ENCODE results near the gene SFXN3. TPM values are rescaled to one million over a fixed set of nuclear protein-coding genes. Genes with fewer than 3 reads are reported as not detected.

Gene SFXN3
- total and polyA plus RNA-seq, 2 of the 8 experiments (the other 6 are each of a cell fraction or from before 2014, with no cell fraction given): 2.6 to 2.8 TPM

DNA sequence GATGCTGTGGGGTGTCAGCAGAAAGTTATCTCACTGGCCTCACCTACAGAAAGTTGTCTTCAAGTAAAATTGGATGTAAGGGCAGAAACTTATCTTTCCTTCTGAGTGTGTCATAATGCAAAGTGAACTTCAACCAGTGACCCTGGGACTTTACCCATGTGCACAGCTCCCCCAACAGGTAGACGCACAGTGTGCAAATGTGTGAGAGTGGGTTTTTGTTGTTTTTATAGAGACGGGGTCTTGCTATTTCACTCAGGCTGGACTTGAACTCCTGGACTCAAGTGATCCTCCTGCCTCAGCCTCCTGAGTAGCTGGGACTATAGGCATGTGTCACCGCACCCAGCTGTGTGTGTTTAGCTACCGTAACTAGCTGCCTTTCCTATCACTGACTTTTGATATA is 24.4 kb downstream of the SFXN3 start:
- H3K23ac ChIP-seq (ENCODE audit: insufficient read length): no peak overlapping the region
- H3K27ac ChIP-seq (ENCODE audit: low read depth, low read length): no peak overlapping the region
- H3K4ac ChIP-seq (replicated peaks; ENCODE audit: insufficient read length, low read depth, low read length): no peak overlapping the region
- no peak overlapping the region for H2BK120ac ChIP-seq (replicated peaks; ENCODE audit: low read depth, low read length)
- H3K4me2 ChIP-seq (ENCODE audit: insufficient read depth in 1 of 2, low read depth in 2 of 2, low read length in 2 of 2): no peak overlapping the region
- no peak overlapping the region for H2AK5ac ChIP-seq (ENCODE audit: low read depth, low read length)
- H3K23me2 ChIP-seq (ENCODE audit: low read depth, low read length): no peaks in the 10 kb centered on the region; the same call in 1 of the 2 replicates
- no peak for DNase-seq (ENCODE audit: low read depth in 1 of 2, low spot score in 2 of 2)
- H3K9ac ChIP-seq (replicated peaks in 1 of 4; ENCODE audit: extremely low read depth in 1 of 4, low read depth in 3 of 4, low read length in 3 of 4): no peak overlapping the region
- H4K20me1 ChIP-seq (replicated peaks in 1 of 2; ENCODE audit: control insufficient read depth in 1 of 2, insufficient read depth in 2 of 2, low read length in 2 of 2): peaks cover 9 to 12% of the 10 kb centered on the region in 2 experiments
- H3K56ac ChIP-seq (replicated peaks; ENCODE audit: insufficient read length, low read depth, low read length): no peak overlapping the region
- POLR2A ChIA-PET (ENCODE audit: partially characterized antibody): interaction anchor here (0.8 kb wide), 1 partner anchor 37 kb away, joined by 3 read pairs; no protein-coding TSS in a partner anchor
- peaks cover 2 to 16% (median 14%) of the 10 kb centered on the region in 4 experiments for H3K27me3 ChIP-seq (replicated peaks in 1 of 4; ENCODE audit: control insufficient read depth in 3 of 4, extremely low read depth in 1 of 4, insufficient read depth in 3 of 4, low read length in 3 of 4)
- H4K91ac ChIP-seq (replicated peaks; ENCODE audit: insufficient read length, low read length): no peak overlapping the region
- H3K4me1 ChIP-seq (replicated peaks in 1 of 4; ENCODE audit: control insufficient read depth in 3 of 4, insufficient read depth in 4 of 4, low read length in 3 of 4): peaks cover 0 to 10% (median 5%) of the 10 kb centered on the region in 4 experiments; a peak in 4 of 7 replicates
- no peak overlapping the region for H3K4me3 ChIP-seq (ENCODE audit: extremely low read depth in 1 of 4, insufficient read depth in 2 of 4, low read depth in 3 of 4, low read length in 4 of 4)
- H2BK20ac ChIP-seq (ENCODE audit: low read length): no peak overlapping the region
- no peak overlapping the region for H2BK12ac ChIP-seq (ENCODE audit: low read depth, low read length)
- WGBS, 2 experiments (ENCODE audit: extremely low coverage in 1 of 2, insufficient coverage in 1 of 2, insufficient read length in 1 of 2, insufficient replicate concordance in 2 of 2, low coverage in 1 of 2, low lambda C conversion rate in 2 of 2, missing lambda C conversion rate in 1 of 2): 91% methylated on average over 4 of the region's 4 CpGs; no CpG with 5 or more reads in 1 of the 2 experiments
- H3K36me3 ChIP-seq (ENCODE audit: control insufficient read depth in 2 of 4, insufficient read depth in 4 of 4, low read length in 3 of 4): no peaks in the 10 kb centered on the region; a peak in 1 of 8 replicates
- H4K5ac ChIP-seq (ENCODE audit: insufficient read length, low read depth, low read length): no peak overlapping the region
- H2BK15ac ChIP-seq (ENCODE audit: low read length): no peak overlapping the region
- CTCF ChIA-PET (ENCODE audit: partially characterized antibody): interaction anchor here (0.8 to 59.5 kb wide), 9 partner anchors 9 to 107 kb away, joined by 3 to 2176 read pairs (median 5); partner anchors contain the start of genes KAZALD1, PDZD7 and SFXN3
- no peaks in the 10 kb centered on the region for H3K9me3 ChIP-seq (ENCODE audit: insufficient read depth in 2 of 2, low read depth in 1 of 2, low read length in 1 of 2)
- H3K14ac ChIP-seq (ENCODE audit: insufficient read length): no peak overlapping the region
- no peak for TF ChIP-seq CBX8 (IDR thresholded peaks at IDR 0.05; ENCODE audit: borderline replicate concordance, low read depth, low read length)
- 0 out of 4 replicates have a peak, but pooled peaks of 1 of the 2 experiments have one; percentile 4 for TF ChIP-seq RAD21 (IDR thresholded peaks at IDR 0.05 in 1 of 2, conservative IDR thresholded peaks at IDR 0.05 in 1 of 2; ENCODE audit: low read depth in 2 of 2, low read length in 2 of 2)
- TF ChIP-seq, protein P1, sequence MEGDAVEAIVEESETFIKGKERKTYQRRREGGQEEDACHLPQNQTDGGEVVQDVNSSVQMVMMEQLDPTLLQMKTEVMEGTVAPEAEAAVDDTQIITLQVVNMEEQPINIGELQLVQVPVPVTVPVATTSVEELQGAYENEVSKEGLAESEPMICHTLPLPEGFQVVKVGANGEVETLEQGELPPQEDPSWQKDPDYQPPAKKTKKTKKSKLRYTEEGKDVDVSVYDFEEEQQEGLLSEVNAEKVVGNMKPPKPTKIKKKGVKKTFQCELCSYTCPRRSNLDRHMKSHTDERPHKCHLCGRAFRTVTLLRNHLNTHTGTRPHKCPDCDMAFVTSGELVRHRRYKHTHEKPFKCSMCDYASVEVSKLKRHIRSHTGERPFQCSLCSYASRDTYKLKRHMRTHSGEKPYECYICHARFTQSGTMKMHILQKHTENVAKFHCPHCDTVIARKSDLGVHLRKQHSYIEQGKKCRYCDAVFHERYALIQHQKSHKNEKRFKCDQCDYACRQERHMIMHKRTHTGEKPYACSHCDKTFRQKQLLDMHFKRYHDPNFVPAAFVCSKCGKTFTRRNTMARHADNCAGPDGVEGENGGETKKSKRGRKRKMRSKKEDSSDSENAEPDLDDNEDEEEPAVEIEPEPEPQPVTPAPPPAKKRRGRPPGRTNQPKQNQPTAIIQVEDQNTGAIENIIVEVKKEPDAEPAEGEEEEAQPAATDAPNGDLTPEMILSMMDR (IDR thresholded peaks at IDR 0.05; ENCODE audit: control extremely low read depth in 1 of 3, insufficient read depth in 1 of 3, low read depth in 1 of 3, low read length in 3 of 3): peak; percentile 11 to 18 (median 18); a peak in 3 of 4 replicates
- H2AFZ ChIP-seq (ENCODE audit: low read length): no peak overlapping the region
- H3K79me2 ChIP-seq (ENCODE audit: control insufficient read depth in 1 of 2, insufficient read depth in 2 of 2, low read length in 2 of 2): peaks cover 0 to 3% of the 10 kb centered on the region in 2 experiments; a peak in 1 of 4 replicates
- no peaks in the 10 kb centered on the region; the same call in 1 of the 2 replicates for H3K79me1 ChIP-seq (ENCODE audit: low read depth, low read length)
- no peak overlapping the region for H2BK5ac ChIP-seq (ENCODE audit: low read depth, low read length)
- no peak overlapping the region for H3K18ac ChIP-seq (ENCODE audit: extremely low read depth, low read length)
- FAIRE-seq: no peak
- H4K8ac ChIP-seq (ENCODE audit: extremely low read depth, insufficient read depth, low read length): no peak overlapping the region

Data from H1 (cell line).